Spleen (tissue), 11 donors: Measurements from ENCODE around the gene TMEM52B. TPM values are rescaled to one million over a fixed set of nuclear protein-coding genes. Genes with fewer than 3 reads are reported as not detected.

Experiments
- DNase-seq: peaks from one replicate; pipeline ENCODE4 v3.0.0-alpha.2; 2020
- H3K27ac ChIP-seq, 8 donors: fragments of 200-600 bp; sonication (generic) in 7 of 8; 1 replicate in 4 of 8; 2 replicates in 4 of 8; pipeline versions ENCODE4 v1.5.0 to v1.8.0; 2016 to 2021; ENCODE audit warnings: inconsistent platforms in 4 of 8, mild to moderate bottlenecking in 4 of 8, moderate library complexity in 1 of 8
- H3K27me3 ChIP-seq, 7 donors: fragments of 200-600 bp; sonication (generic) in 6 of 7; replicated peaks in 1 of 7; 1 replicate in 4 of 7; 2 replicates in 3 of 7; pipeline versions ENCODE4 v1.5.0 to v1.8.0; 2016 to 2021; ENCODE audit warnings: inconsistent platforms in 3 of 7, mild to moderate bottlenecking in 1 of 7
- H3K36me3 ChIP-seq, 6 donors: fragments of 200-600 bp; sonication (generic) in 5 of 6; 1 replicate in 4 of 6; 2 replicates in 2 of 6; pipeline versions ENCODE4 v1.5.0 to v1.8.0; 2016 to 2021; ENCODE audit warnings: inconsistent platforms in 2 of 6
- H3K4me1 ChIP-seq, 6 donors: fragments of 200-600 bp; sonication (generic) in 5 of 6; 1 replicate in 3 of 6; 2 replicates in 3 of 6; pipeline versions ENCODE4 v1.5.0 to v1.8.0; 2016 to 2021; ENCODE audit warnings: inconsistent platforms in 3 of 6
- H3K4me3 ChIP-seq, 8 donors: fragments of 200-600 bp; sonication (generic) in 7 of 8; 1 replicate in 4 of 8; 2 replicates in 4 of 8; pipeline versions ENCODE4 v1.5.0 to v1.8.0; 2016 to 2021; ENCODE audit warnings: inconsistent platforms in 4 of 8, mild to moderate bottlenecking in 4 of 8, moderate library complexity in 2 of 8
- H3K9me3 ChIP-seq, 8 donors: fragments of 200-600 bp; sonication (generic) in 7 of 8; 1 replicate in 4 of 8; 2 replicates in 4 of 8; pipeline versions ENCODE4 v1.5.0 to v1.8.0; 2016 to 2021; ENCODE audit warnings: inconsistent platforms in 4 of 8
- POLR2A ChIP-seq, 3 donors: fragments of 450-650 bp; IDR thresholded peaks; one replicate each; pipeline ENCODE4 v1.5.1; 2017; ENCODE audit warnings: antibody characterized with exemption in 3 of 3, mild to moderate bottlenecking in 1 of 3
- POLR2AphosphoS5 ChIP-seq, 3 donors: sonication (generic); formaldehyde crosslinking; IDR thresholded peaks; one replicate each; pipeline ENCODE4 v1.5.1; 2017; ENCODE audit warnings: antibody characterized with exemption in 3 of 3
- WGBS, 5 donors: extraction: QIAGEN DNeasy Blood & Tissue Kit in 3 of 5; methylation state at CpG; one replicate each; pipeline versions ENCODE4 v1.1.5 to v1.1.7; 2013 to 2018; 5-methylcytosine and 5-hydroxymethylcytosine counted together
- intact Hi-C: fragments of 100-400 bp; cut with DNase I; formaldehyde crosslinking; loops from one replicate; pipeline ENCODE4 v1.15.0; 2023; ENCODE audit warnings: low total_unique reads
- polyA plus RNA-seq, 3 donors: library from polyadenylated mRNA; stranded (reverse); fragments of 200-250 nt; gene quantifications; one replicate each; pipeline ENCODE4 v1.2.1, GENCODE V29; 2013
- total RNA-seq, 7 donors: library from RNA; depleted of rRNA in 3 of 7; stranded (reverse); fragments of >200 nt in 3 of 7; fragmentation: NEBNext Ultra II Directional in 4 of 7; extraction: Animal tissue kit (Norgen Biotek cat#: 25700) in 4 of 7; gene quantifications; one replicate each; pipeline versions ENCODE4 v1.1.0 to v1.2.1, GENCODE V29; 2016 to 2021
- TF ChIP-seq, protein P1 (sequence below), 11 experiments: fragments of 200-600 bp in 7 of 11; fragments of 450-650 bp in 4 of 11; sonication (generic) in 4 of 11; IDR thresholded peaks in 8 of 11; conservative IDR thresholded peaks in 3 of 11; 1 replicate in 7 of 11; 2 replicates in 4 of 11; pipeline versions ENCODE4 v1.4.0 to v1.8.0; 2016 to 2021; ENCODE audit warnings: antibody characterized with exemption in 11 of 11, inconsistent platforms in 4 of 11, mild to moderate bottlenecking in 1 of 11
- donor health status: healthy with polysubstance abuse.
- donor health status: DM: no; HTN: no; CAD: no; lungs with moderate emphysema.
- donor health status: DM: no; HTN: no; CAD: no.
- donor health status: Bipolar disorder and iron deficiency.
- donor health status: healthy.
- donor health status: DM: no; HTN: no; CAD: no.
- donor health status: DM: yes; HTN: yes; CAD: no.

Gene TMEM52B
- total and polyA plus RNA-seq, 10 donors: 0.06 to 0.40 (median 0.19) TPM; not detected in 7

DNA sequence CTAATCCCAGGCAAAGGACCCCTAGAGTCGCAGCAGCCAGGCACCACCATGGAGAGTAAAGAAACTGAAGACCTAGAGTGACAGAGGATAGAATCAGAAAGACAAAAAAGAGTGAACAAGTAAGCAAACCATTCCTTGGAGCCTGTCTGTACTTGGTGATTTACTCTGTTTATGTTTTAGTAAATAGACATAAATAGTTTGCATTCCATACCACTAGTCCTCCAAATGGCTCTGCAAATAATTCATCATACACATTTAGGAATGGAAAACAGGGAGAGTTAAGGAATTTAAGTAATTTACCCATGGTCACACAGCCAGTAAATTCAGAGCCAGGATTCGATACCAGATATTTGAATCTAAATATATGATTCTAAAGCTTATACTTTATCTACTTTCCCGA is 9.7 kb upstream of the TMEM52B start:
- TF ChIP-seq POLR2A (IDR thresholded peaks at IDR 0.05) (no peak), POLR2AphosphoS5 (IDR thresholded peaks at IDR 0.05) (no peak)
- TF ChIP-seq, protein P1, sequence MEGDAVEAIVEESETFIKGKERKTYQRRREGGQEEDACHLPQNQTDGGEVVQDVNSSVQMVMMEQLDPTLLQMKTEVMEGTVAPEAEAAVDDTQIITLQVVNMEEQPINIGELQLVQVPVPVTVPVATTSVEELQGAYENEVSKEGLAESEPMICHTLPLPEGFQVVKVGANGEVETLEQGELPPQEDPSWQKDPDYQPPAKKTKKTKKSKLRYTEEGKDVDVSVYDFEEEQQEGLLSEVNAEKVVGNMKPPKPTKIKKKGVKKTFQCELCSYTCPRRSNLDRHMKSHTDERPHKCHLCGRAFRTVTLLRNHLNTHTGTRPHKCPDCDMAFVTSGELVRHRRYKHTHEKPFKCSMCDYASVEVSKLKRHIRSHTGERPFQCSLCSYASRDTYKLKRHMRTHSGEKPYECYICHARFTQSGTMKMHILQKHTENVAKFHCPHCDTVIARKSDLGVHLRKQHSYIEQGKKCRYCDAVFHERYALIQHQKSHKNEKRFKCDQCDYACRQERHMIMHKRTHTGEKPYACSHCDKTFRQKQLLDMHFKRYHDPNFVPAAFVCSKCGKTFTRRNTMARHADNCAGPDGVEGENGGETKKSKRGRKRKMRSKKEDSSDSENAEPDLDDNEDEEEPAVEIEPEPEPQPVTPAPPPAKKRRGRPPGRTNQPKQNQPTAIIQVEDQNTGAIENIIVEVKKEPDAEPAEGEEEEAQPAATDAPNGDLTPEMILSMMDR (IDR thresholded peaks at IDR 0.05 in 8 of 11, conservative IDR thresholded peaks at IDR 0.05 in 3 of 11): no peak
- Histone ChIP-seq H3K36me3 (no peaks in the 10 kb centered on the region), H3K4me1 (peaks cover 0 to 20% (median 0%) of the 10 kb centered on the region in 6 donors), H3K27me3 (peaks cover 0 to 13% (median 0%) of the 10 kb centered on the region in 7 donors), H3K9me3 (no peaks in the 10 kb centered on the region), H3K4me3 (no peak overlapping the region), H3K27ac (no peak overlapping the region)
- DNase-seq: no peak
- 77 to 89% (median 86%) methylated on average over 3 of the region's 3 CpGs for WGBS, 5 donors
- intact Hi-C loops: no loop called here

DNA sequence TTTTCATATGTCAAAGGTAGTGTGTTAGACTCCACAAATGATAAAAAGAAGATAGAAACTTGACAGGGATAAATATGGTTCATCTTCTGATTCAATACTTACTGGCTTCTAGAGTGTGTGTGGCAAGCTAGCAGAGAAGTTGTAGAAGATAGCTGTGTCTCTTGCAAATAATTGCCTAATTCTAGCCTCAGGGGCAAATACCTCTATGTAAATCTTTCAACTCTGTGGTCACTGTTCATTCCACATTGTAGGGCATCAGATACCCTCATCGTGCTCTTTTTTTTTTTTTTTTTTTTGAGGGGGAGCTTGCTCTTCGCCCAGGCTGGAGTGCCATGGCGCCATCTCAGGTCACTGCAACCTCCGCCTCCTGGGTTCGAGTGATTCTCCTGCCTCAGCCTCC is 8.6 kb upstream of the TMEM52B start:
- H3K9me3 ChIP-seq: no peaks in the 10 kb centered on the region
- WGBS, 5 donors: 71 to 85% (median 78%) methylated on average over 5 of the region's 5 CpGs
- intact Hi-C loops: no loop called here
- DNase-seq: no peak
- TF ChIP-seq, protein P1 (IDR thresholded peaks at IDR 0.05 in 8 of 11, conservative IDR thresholded peaks at IDR 0.05 in 3 of 11): no peak
- TF ChIP-seq POLR2A (IDR thresholded peaks at IDR 0.05) (no peak), POLR2AphosphoS5 (IDR thresholded peaks at IDR 0.05) (no peak)
- peaks cover 0 to 13% (median 0%) of the 10 kb centered on the region in 7 donors for H3K27me3 ChIP-seq
- no peaks in the 10 kb centered on the region for H3K36me3 ChIP-seq
- peak overlapping the region in 1 of 8 donors; percentile 14 for H3K27ac ChIP-seq
- peaks cover 0 to 20% (median 0%) of the 10 kb centered on the region in 6 donors for H3K4me1 ChIP-seq
- H3K4me3 ChIP-seq: no peak overlapping the region

DNA sequence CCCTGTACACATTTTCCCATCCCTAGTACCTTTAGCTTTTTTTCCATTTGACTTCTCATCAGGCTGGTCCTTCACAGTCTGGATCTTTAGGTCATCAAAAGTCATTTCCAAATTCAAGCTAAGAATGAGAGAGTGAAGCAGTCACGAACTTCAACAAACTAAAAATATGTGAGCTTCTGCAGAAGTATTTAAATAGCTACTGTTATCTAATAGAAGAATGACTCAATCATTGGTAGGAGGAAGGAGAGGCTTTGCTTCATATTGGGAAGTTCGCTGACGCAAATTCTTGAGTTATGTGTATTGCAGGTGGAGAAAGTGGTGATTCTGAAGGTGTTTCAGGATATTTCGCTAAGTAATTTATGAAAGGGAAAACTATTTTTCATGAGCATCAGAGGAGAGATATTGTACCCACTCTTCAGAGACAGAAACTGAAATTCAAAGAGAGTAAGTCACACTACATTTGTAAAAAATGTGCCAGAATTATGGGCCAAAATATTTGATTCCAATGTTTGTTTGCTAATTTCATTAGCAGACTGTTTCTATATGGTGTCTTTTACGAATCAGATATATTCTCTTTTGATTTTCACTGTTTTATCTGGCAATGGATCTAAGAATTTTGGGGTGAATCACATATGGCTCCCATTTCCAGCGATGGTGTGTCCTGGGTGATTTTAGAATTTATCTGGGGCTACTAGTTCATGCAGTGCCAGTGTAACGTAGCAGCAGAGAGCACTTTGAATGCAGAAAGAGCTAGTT is 6.7 kb upstream of the TMEM52B start, which contains the start of gene OLR1:
Gene OLR1 (minus strand): TSS at position 160 of the 756 bp plus-strand sequence. CDS start 55 bp downstream, at position 105.
- no peak for DNase-seq
- H3K27ac ChIP-seq: no peak within 1 kb of the TSS
- H3K4me3 ChIP-seq: no peak within 1 kb of the TSS
- TF ChIP-seq POLR2A (IDR thresholded peaks at IDR 0.05): no peak
- TF ChIP-seq POLR2AphosphoS5 (IDR thresholded peaks at IDR 0.05): no peak
- TF ChIP-seq, protein P1 (IDR thresholded peaks at IDR 0.05 in 8 of 11, conservative IDR thresholded peaks at IDR 0.05 in 3 of 11): no peak
- H3K36me3 ChIP-seq: no peaks in the 10 kb centered on the region
- H3K9me3 ChIP-seq: no peaks in the 10 kb centered on the region
- intact Hi-C loops: no loop called here
- WGBS, 5 donors: 59 to 72% (median 69%) methylated on average over 7 of the region's 7 CpGs
- peaks cover 0 to 14% (median 0%) of the 10 kb centered on the region in 6 donors for H3K4me1 ChIP-seq
- peaks cover 0 to 13% (median 0%) of the 10 kb centered on the region in 7 donors for H3K27me3 ChIP-seq

DNA sequence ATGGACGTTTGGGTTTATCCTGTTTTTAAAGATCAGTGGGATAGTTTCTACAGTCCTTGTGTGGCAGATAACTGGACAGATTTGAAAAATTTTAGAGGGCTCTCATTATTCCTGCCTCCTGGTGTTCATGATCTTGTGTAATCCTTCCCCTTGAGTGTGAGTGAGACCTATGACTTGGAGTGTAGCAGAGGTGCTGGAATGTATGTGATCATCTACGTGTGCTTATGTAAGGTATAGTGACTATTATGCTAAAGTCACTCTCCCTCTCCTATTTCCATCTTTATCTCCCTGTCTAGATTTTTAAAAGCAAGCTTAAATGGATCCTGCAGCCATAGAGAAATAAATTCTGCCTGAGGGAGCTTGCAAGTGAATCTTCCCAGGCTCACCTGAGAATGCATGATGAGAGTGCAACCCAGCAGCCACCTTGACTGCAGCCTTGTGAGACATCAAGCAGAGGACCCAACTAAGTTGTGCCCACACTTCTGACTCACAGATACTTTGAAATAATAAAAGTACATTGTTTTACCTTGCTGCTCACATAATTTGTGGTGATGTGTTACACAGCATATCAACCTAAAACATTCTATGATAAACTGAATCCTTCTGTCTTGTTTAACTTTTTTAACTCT is 3.7 kb upstream of the TMEM52B start:
- Histone ChIP-seq H3K9me3 (no peaks in the 10 kb centered on the region), H3K36me3 (no peaks in the 10 kb centered on the region), H3K27me3 (peaks cover 0 to 13% (median 0%) of the 10 kb centered on the region in 7 donors), H3K27ac (no peak overlapping the region), H3K4me3 (no peak overlapping the region), H3K4me1 (peaks cover 0 to 5% (median 0%) of the 10 kb centered on the region in 6 donors)
- no peak for DNase-seq
- WGBS, 5 donors: 67 to 85% (median 77%) methylated on average over 2 of the region's 2 CpGs
- TF ChIP-seq POLR2A (IDR thresholded peaks at IDR 0.05) (no peak), POLR2AphosphoS5 (IDR thresholded peaks at IDR 0.05) (no peak)
- TF ChIP-seq, protein P1 (IDR thresholded peaks at IDR 0.05 in 8 of 11, conservative IDR thresholded peaks at IDR 0.05 in 3 of 11): no peak
- intact Hi-C loops: no loop called here
